GM12872 (cell line): ENCODE measurements around the gene GRM8.

Source experiments
- CTCF ChIP-seq: IDR thresholded peaks from 3 replicates; pipeline ENCODE4 v1.5.1; 2011; ENCODE audit warnings: low read depth, mild to moderate bottlenecking, low read length, moderate library complexity; ENCODE audit not compliant: insufficient read depth

GRM8 gene

DNA sequence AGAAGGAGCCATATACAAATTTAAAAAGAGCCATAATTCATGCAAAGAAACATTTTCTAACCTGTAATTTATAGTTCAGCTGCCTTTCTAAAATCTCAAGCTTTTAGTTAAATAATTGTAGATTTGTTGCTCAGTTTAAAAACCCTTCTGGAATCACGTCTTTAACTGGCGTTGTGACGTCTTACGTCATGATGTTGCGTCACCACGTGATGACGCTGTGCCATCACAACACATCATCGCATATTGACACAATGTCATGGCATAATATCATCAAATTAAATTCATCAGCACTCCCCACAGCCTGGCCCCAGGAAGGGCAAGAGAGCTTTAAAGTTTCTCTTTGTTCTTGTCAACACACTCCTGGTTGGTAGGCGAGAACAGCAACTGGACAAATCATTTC is 194.8 kb downstream of the GRM8 start:
- TF ChIP-seq CTCF: no peak

- TF ChIP-seq CTCF: no peak
Measured at GRCh38 chr7:127056202-127056601, 196.5 kb downstream of the GRM8 start.

GRCh38 chr7:127047521-127047920 is 205.2 kb downstream of the GRM8 start:
- 0 out of 3 replicates have a peak, but pooled peaks have one; percentile 2 for TF ChIP-seq CTCF

DNA sequence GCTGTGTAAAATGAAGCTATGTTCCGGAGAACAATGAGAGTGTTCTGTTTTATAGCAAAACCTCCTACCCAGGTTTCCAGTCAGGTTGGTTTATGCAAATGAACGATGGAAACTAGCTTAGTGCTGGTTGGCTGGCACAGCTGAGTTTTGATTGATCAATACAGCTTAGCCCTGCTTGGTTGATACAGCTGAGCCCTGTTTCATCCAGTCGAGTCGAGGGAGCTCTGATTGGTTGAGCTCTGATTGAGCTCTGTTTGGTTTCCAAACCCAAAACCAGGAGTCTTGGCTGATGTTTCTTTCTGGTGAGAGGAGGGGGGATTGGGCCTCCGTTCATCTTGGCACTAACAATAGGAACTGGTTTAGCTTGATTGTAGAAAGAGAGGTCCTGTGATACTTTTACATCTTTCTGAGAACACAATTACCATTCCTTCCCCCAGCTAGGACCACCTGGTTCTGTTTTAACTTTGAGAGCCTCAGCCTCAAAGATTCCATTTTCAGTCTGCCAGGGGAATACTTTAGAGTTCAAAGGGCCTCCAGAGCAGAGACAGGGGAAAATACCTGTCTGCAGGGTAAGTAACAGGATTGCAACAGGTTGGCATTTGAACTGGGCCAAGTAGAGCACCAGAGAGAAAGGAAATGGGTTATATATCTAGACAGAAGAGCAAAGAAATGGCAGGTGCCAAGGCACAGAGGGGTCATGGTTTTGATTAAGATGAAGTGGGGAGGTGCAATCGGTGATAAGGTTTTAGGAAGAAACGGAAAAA is 210.9 kb downstream of the GRM8 start:
- no peak for TF ChIP-seq CTCF

- no peak for TF ChIP-seq CTCF
Measured at GRCh38 chr7:127040042-127040441, 212.7 kb downstream of the GRM8 start.

- no peak for TF ChIP-seq CTCF
Measured at GRCh38 chr7:127039541-127039940, 213.2 kb downstream of the GRM8 start.

GRCh38 chr7:127035203-127035849 is 217.4 kb downstream of the GRM8 start:
- TF ChIP-seq CTCF: no peak
